BLaER1 (cell line): ENCODE results near the gene DNAJC4.

Source experiments
- H3K27ac ChIP-seq: shearing (Covaris generic); formaldehyde crosslinking; 2 replicates; pipeline ENCODE4 v1.8.1; 2022
- H3K27me3 ChIP-seq: shearing (Covaris generic); formaldehyde crosslinking; 2 replicates; pipeline ENCODE4 v1.8.1; 2022
- H3K36me3 ChIP-seq: shearing (Covaris generic); formaldehyde crosslinking; 2 replicates; pipeline ENCODE4 v1.8.1; 2022
- H3K4me1 ChIP-seq: shearing (Covaris generic); formaldehyde crosslinking; 2 replicates; pipeline ENCODE4 v1.8.1; 2022
- H3K4me2 ChIP-seq: shearing (Covaris generic); formaldehyde crosslinking; 2 replicates; pipeline ENCODE4 v1.8.1; 2022
- H3K4me3 ChIP-seq: shearing (Covaris generic); formaldehyde crosslinking; 2 replicates; pipeline ENCODE4 v1.8.1; 2022
- H3K9ac ChIP-seq: shearing (Covaris generic); formaldehyde crosslinking; 2 replicates; pipeline ENCODE4 v1.8.1; 2022
- H3K9me3 ChIP-seq: shearing (Covaris generic); formaldehyde crosslinking; 2 replicates; pipeline ENCODE4 v1.8.1; 2022
- H4K20me1 ChIP-seq: shearing (Covaris generic); formaldehyde crosslinking; 2 replicates; pipeline ENCODE4 v1.8.1; 2022
- Cebpa-rat ChIP-seq: shearing (Covaris generic); IDR thresholded peaks from 2 replicates; pipeline ENCODE4 v1.8.1; 2022

The DNAJC4 gene

GRCh38 chr11:64263021-64263946 is 32.9 kb downstream of the DNAJC4 start:
- no peak for TF ChIP-seq Cebpa-rat
- H3K27ac ChIP-seq = peak overlapping the region; percentile 100
- peaks cover 57% of the 10 kb centered on the region for H3K4me1 ChIP-seq
- H3K4me3 ChIP-seq = no peak overlapping the region
- H3K4me2 ChIP-seq = peak overlapping the region; percentile 96; the same call in 1 of the 2 replicates
- peak overlapping the region; percentile 68; the same call in 1 of the 2 replicates for H3K9ac ChIP-seq
- H3K36me3 ChIP-seq = peaks cover 70% of the 10 kb centered on the region
- no peaks in the 10 kb centered on the region for H3K27me3 ChIP-seq
- H4K20me1 ChIP-seq = no peaks in the 10 kb centered on the region
- no peaks in the 10 kb centered on the region for H3K9me3 ChIP-seq

- H3K4me2 ChIP-seq = peak overlapping the region; percentile 96
- peak overlapping the region; percentile 100 for H3K27ac ChIP-seq
- peaks cover 64% of the 10 kb centered on the region for H3K36me3 ChIP-seq
- H3K9me3 ChIP-seq = no peaks in the 10 kb centered on the region
- no peaks in the 10 kb centered on the region for H4K20me1 ChIP-seq
- peak overlapping the region; percentile 68 for H3K9ac ChIP-seq
- no peak for TF ChIP-seq Cebpa-rat
- H3K27me3 ChIP-seq = no peaks in the 10 kb centered on the region
- H3K4me3 ChIP-seq = no peak overlapping the region
- peaks cover 63% of the 10 kb centered on the region for H3K4me1 ChIP-seq
Observed at GRCh38 chr11:64263947-64264317, 33.6 kb downstream of the DNAJC4 start.

- no peaks in the 10 kb centered on the region for H3K27me3 ChIP-seq
- no peaks in the 10 kb centered on the region for H4K20me1 ChIP-seq
- no peak for TF ChIP-seq Cebpa-rat
- H3K9me3 ChIP-seq = no peaks in the 10 kb centered on the region
- peaks cover 59% of the 10 kb centered on the region for H3K36me3 ChIP-seq
- H3K9ac ChIP-seq = peak overlapping the region; percentile 68
- H3K4me2 ChIP-seq = peak overlapping the region; percentile 96
- peak overlapping the region; percentile 100 for H3K27ac ChIP-seq
- H3K4me3 ChIP-seq = no peak overlapping the region
- H3K4me1 ChIP-seq = peaks cover 65% of the 10 kb centered on the region
Observed at GRCh38 chr11:64264371-64264852, 34.1 kb downstream of the DNAJC4 start.

- H3K9me3 ChIP-seq = no peaks in the 10 kb centered on the region
- H3K4me1 ChIP-seq = peaks cover 65% of the 10 kb centered on the region
- no peak for TF ChIP-seq Cebpa-rat
- H3K36me3 ChIP-seq = peaks cover 48% of the 10 kb centered on the region
- H3K4me3 ChIP-seq = peak overlapping the region; percentile 83
- no peaks in the 10 kb centered on the region for H4K20me1 ChIP-seq
- H3K9ac ChIP-seq = peak overlapping the region; percentile 97
- peak overlapping the region; percentile 100 for H3K27ac ChIP-seq
- H3K4me2 ChIP-seq = peak overlapping the region; percentile 96
- H3K27me3 ChIP-seq = no peaks in the 10 kb centered on the region
Observed at GRCh38 chr11:64265176-64266160, 35.1 kb downstream of the DNAJC4 start.

- H3K36me3 ChIP-seq = peaks cover 41% of the 10 kb centered on the region
Observed at GRCh38 chr11:64266339-64266738, 36.0 kb downstream of the DNAJC4 start.

GRCh38 chr11:64267207-64267945 is 37.0 kb downstream of the DNAJC4 start:
- no peaks in the 10 kb centered on the region for H3K27me3 ChIP-seq
- H3K9ac ChIP-seq = peak overlapping the region; percentile 97
- TF ChIP-seq Cebpa-rat = no peak
- H3K36me3 ChIP-seq = peaks cover 31% of the 10 kb centered on the region
- H3K4me2 ChIP-seq = peak overlapping the region; percentile 96
- H3K4me1 ChIP-seq = peaks cover 74% of the 10 kb centered on the region
- no peaks in the 10 kb centered on the region for H4K20me1 ChIP-seq
- no peaks in the 10 kb centered on the region for H3K9me3 ChIP-seq
- H3K27ac ChIP-seq = peak overlapping the region; percentile 100
- peak overlapping the region; percentile 83 for H3K4me3 ChIP-seq

More at GRCh38 chr11:64266339-64266738, 36.0 kb downstream of the DNAJC4 start:
- Histone ChIP-seq H3K27me3 (no peaks in the 10 kb centered on the region), H3K27ac (peak overlapping the region; percentile 100), H3K4me2 (peak overlapping the region; percentile 96), H4K20me1 (no peaks in the 10 kb centered on the region), H3K9ac (peak overlapping the region; percentile 97), H3K9me3 (no peaks in the 10 kb centered on the region), H3K4me1 (peaks cover 65% of the 10 kb centered on the region), H3K4me3 (peak overlapping the region; percentile 83)
- TF ChIP-seq Cebpa-rat = no peak

GRCh38 chr11:64268025-64268892 is 37.9 kb downstream of the DNAJC4 start:
- no peaks in the 10 kb centered on the region for H3K27me3 ChIP-seq
- no peaks in the 10 kb centered on the region for H4K20me1 ChIP-seq
- peak overlapping the region; percentile 96 for H3K4me2 ChIP-seq
- no peak for TF ChIP-seq Cebpa-rat
- H3K9ac ChIP-seq = peak overlapping the region; percentile 97
- H3K4me3 ChIP-seq = peak overlapping the region; percentile 83
- peak overlapping the region; percentile 100 for H3K27ac ChIP-seq
- H3K36me3 ChIP-seq = peaks cover 28% of the 10 kb centered on the region
- no peaks in the 10 kb centered on the region for H3K9me3 ChIP-seq
- H3K4me1 ChIP-seq = peaks cover 75% of the 10 kb centered on the region

- peak overlapping the region; percentile 100 for H3K27ac ChIP-seq
- TF ChIP-seq Cebpa-rat = no peak
Observed at GRCh38 chr11:64268893-64269539, 38.7 kb downstream of the DNAJC4 start.

More at GRCh38 chr11:64268893-64269539, 38.7 kb downstream of the DNAJC4 start:
- Histone ChIP-seq H3K4me2 (peak overlapping the region; percentile 96), H3K36me3 (peaks cover 25% of the 10 kb centered on the region), H3K4me3 (peak overlapping the region; percentile 83), H4K20me1 (no peaks in the 10 kb centered on the region), H3K4me1 (peaks cover 68% of the 10 kb centered on the region), H3K9me3 (no peaks in the 10 kb centered on the region), H3K27me3 (no peaks in the 10 kb centered on the region), H3K9ac (peak overlapping the region; percentile 97)
